Right lobe of liver (tissue), 6 donors: ENCODE measurements around the gene B4GALT6. TPM values are rescaled to one million over a fixed set of nuclear protein-coding genes. Genes with fewer than 3 reads are reported as not detected.

ENCODE experiments used
- ATAC-seq, 4 donors: fragments of 200-7000 bp; cut with Tn5 transposase; one replicate each; pipeline ENCODE4 v1.9.1; 2020; ENCODE audit warnings: mild to moderate bottlenecking in 4 of 4, moderate library complexity in 4 of 4
- DNase-seq, 3 donors: peaks; one replicate each; pipeline ENCODE4 v3.0.0-alpha.2; 2020
- H3K27ac ChIP-seq, 3 donors: fragments of 200-600 bp; one replicate each; pipeline ENCODE4 v1.8.0; 2022
- H3K27me3 ChIP-seq, 2 donors: fragments of 200-600 bp; one replicate each; pipeline ENCODE4 v1.8.0; 2022
- H3K36me3 ChIP-seq, 4 donors: fragments of 200-600 bp; sonication (generic) in 1 of 4; one replicate each; pipeline versions ENCODE4 v1.5.1 to v1.8.0; 2017 to 2022; ENCODE audit warnings: control low read depth in 1 of 4
- H3K4me1 ChIP-seq, 4 donors: fragments of 200-600 bp; sonication (generic) in 1 of 4; one replicate each; pipeline versions ENCODE4 v1.5.1 to v1.8.0; 2017 to 2022; ENCODE audit warnings: control low read depth in 1 of 4
- H3K4me3 ChIP-seq, 3 donors: fragments of 200-600 bp; one replicate each; pipeline ENCODE4 v1.8.0; 2022
- H3K9me3 ChIP-seq, 4 donors: fragments of 200-600 bp; sonication (generic) in 1 of 4; one replicate each; pipeline versions ENCODE4 v1.5.1 to v1.8.0; 2017 to 2022; ENCODE audit warnings: control low read depth in 1 of 4
- POLR2A ChIP-seq: fragments of 450-650 bp; IDR thresholded peaks from one replicate; pipeline ENCODE4 v1.6.1; 2017; ENCODE audit warnings: antibody characterized with exemption, mild to moderate bottlenecking
- WGBS: methylation state at CpG from one replicate; pipeline ENCODE4 v1.1.6; 2018; ENCODE audit warnings: low coverage, low lambda C conversion rate; ENCODE audit not compliant: insufficient coverage; ENCODE audit errors: missing lambda C conversion rate; 5-methylcytosine and 5-hydroxymethylcytosine counted together
- intact Hi-C, 2 donors: fragments of 100-400 bp; cut with DNase I; formaldehyde crosslinking; loops; one replicate each; pipeline versions ENCODE4 v1.11.2 to v1.14.1; 2022
- total RNA-seq, 6 experiments: library from RNA; depleted of rRNA in 2 of 6; stranded (reverse); fragments of >200 nt in 2 of 6; fragmentation: NEBNext Ultra II Directional in 3 of 6; extraction: Animal tissue kit (Norgen Biotek cat#: 25700) in 3 of 6; gene quantifications; one replicate each; pipeline versions ENCODE4 v1.1.0 to v1.2.4, GENCODE V29; 2016 to 2023
- TF ChIP-seq, protein P1 (sequence below), 4 donors: fragments of 200-600 bp in 3 of 4; fragments of 450-650 bp in 1 of 4; IDR thresholded peaks; one replicate each; pipeline versions ENCODE4 v1.5.1 to v1.8.0; 2016 to 2022; ENCODE audit warnings: antibody characterized with exemption in 4 of 4, mild to moderate bottlenecking in 2 of 4
- donor health status: DM: no; HTN: yes; CAD: no.
- donor health status: DM: no; HTN: no; CAD: no.
- donor health status: DM: no; HTN: no; CAD: no.
- donor health status: DM: no; HTN: yes; CAD: no.
- donor health status: DM: no; HTN: yes; CAD: no.

The B4GALT6 gene
- total RNA-seq, 6 experiments from 2014 or later = 1.7 to 4.8 (median 2.0) TPM

DNA sequence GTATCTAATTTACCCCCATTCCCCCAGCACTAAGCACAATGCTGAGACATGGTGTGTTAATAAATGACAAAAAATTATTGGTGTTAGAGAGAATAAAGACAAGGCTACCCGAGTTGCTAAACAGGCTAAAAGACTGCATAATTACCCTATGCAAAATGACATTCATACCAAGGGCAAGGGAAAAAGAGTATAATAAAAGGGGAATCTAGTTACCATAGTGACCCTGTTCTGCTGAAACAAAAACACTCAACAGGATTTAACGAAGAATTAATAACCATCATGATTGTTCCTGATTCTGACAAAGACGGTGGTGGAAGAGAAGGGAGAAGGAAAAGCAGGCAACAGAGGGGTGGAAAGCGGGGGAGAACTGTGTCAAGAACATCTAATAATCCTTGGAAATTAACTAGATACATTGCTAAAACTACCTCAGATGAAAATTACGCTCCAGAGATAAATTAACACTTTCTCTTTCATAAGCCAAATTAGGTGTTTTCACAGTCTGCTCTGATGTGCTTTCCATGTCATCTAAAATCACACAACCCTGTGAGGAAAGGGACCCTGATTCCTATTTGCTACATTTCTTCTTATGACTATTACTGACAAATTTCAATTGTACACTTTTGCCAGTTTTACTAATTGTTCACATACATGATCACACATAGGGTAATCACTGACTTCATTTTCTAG lies 67.2 kb downstream of the B4GALT6 start:
- intact Hi-C loops = no loop called here
- H3K9me3 ChIP-seq = no peaks in the 10 kb centered on the region
- no peaks in the 10 kb centered on the region for H3K27me3 ChIP-seq
- H3K27ac ChIP-seq = no peak overlapping the region
- DNase-seq (no peak), ATAC-seq (no peak)
- 74% methylated on average over 4 of the region's 5 CpGs for WGBS
- no peaks in the 10 kb centered on the region for H3K4me1 ChIP-seq
- H3K36me3 ChIP-seq = no peaks in the 10 kb centered on the region
- TF ChIP-seq, protein P1, sequence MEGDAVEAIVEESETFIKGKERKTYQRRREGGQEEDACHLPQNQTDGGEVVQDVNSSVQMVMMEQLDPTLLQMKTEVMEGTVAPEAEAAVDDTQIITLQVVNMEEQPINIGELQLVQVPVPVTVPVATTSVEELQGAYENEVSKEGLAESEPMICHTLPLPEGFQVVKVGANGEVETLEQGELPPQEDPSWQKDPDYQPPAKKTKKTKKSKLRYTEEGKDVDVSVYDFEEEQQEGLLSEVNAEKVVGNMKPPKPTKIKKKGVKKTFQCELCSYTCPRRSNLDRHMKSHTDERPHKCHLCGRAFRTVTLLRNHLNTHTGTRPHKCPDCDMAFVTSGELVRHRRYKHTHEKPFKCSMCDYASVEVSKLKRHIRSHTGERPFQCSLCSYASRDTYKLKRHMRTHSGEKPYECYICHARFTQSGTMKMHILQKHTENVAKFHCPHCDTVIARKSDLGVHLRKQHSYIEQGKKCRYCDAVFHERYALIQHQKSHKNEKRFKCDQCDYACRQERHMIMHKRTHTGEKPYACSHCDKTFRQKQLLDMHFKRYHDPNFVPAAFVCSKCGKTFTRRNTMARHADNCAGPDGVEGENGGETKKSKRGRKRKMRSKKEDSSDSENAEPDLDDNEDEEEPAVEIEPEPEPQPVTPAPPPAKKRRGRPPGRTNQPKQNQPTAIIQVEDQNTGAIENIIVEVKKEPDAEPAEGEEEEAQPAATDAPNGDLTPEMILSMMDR (IDR thresholded peaks at IDR 0.05) = no peak
- no peak for TF ChIP-seq POLR2A
- H3K4me3 ChIP-seq = no peak overlapping the region

- no peaks in the 10 kb centered on the region for H3K4me1 ChIP-seq
- H3K9me3 ChIP-seq = no peaks in the 10 kb centered on the region
- H3K36me3 ChIP-seq = no peaks in the 10 kb centered on the region
- TF ChIP-seq, protein P1 (IDR thresholded peaks at IDR 0.05) = no peak
- TF ChIP-seq POLR2A = no peak
- ATAC-seq (no peak), DNase-seq (no peak)
- 86% methylated on average over 3 of the region's 4 CpGs for WGBS
- intact Hi-C loops = no loop called here
- no peak overlapping the region for H3K27ac ChIP-seq
- no peaks in the 10 kb centered on the region for H3K27me3 ChIP-seq
- H3K4me3 ChIP-seq = no peak overlapping the region
Measured at GRCh38 chr18:31616586-31616985, 67.8 kb downstream of the B4GALT6 start.

- Histone ChIP-seq H3K36me3 (no peaks in the 10 kb centered on the region), H3K27ac (no peak overlapping the region), H3K4me3 (no peak overlapping the region), H3K27me3 (no peaks in the 10 kb centered on the region), H3K4me1 (no peaks in the 10 kb centered on the region), H3K9me3 (no peaks in the 10 kb centered on the region)
- DNase-seq (no peak), ATAC-seq (no peak)
- WGBS = 65% methylated on average over 2 of the region's 2 CpGs
- intact Hi-C loops = no loop called here
- TF ChIP-seq POLR2A = no peak
- TF ChIP-seq, protein P1 (IDR thresholded peaks at IDR 0.05) = no peak
Measured at GRCh38 chr18:31614044-31614443, 70.3 kb downstream of the B4GALT6 start.

DNA sequence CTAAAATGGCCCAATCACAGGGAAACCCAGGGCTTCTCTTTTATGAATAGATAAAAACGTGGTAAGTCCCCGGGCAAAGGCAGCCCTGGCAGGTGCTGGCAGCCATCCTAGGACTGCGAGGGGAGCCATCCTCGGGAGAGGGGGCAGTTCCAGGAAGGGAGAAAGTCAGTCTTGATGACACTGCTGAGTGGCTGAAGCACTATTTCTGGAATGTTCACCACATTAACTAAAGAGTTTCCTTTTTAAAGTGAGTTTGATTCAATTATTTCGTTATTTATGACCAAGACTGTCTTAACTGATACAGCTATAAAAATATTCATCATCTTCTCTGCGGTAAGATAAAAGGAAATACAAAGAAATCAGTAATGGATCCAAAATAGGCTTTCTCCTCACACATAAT lies 72.3 kb downstream of the B4GALT6 start:
- Histone ChIP-seq H3K27me3 (no peaks in the 10 kb centered on the region), H3K9me3 (no peaks in the 10 kb centered on the region), H3K27ac (no peak overlapping the region), H3K4me1 (peaks cover 0 to 8% (median 2%) of the 10 kb centered on the region in 4 donors), H3K36me3 (no peaks in the 10 kb centered on the region), H3K4me3 (no peak overlapping the region)
- WGBS = 65% methylated on average over 4 of the region's 6 CpGs
- TF ChIP-seq, protein P1 (IDR thresholded peaks at IDR 0.05) = no peak
- TF ChIP-seq POLR2A = no peak
- no peak for ATAC-seq
- no peak for DNase-seq
- intact Hi-C loops = no loop called here
